ENCODE measurements around the gene PCAT7. TPM values are rescaled to one million over a fixed set of nuclear protein-coding genes. Genes with fewer than 3 reads are reported as not detected.

PCAT7 gene
- total and polyA plus RNA-seq, 8 donors, result 0.18 to 1.8 (median 0.62) TPM; not detected in 1

- intact Hi-C loops (cut with DNase I; ENCODE audit: low total_unique reads), result no loop called here
- no peaks in the 10 kb centered on the region for H3K36me3 ChIP-seq
- peaks cover 0 to 12% (median 0%) of the 10 kb centered on the region in 4 donors for H3K4me1 ChIP-seq
- 59 to 83% (median 70%) methylated on average over 18 to 29 of the region's 29 CpGs for WGBS, 5 donors
- peak overlapping the region; percentile 33 to 50 (median 40) for H3K4me3 ChIP-seq
- DNase-seq, result peak; percentile 18 to 76
- TF ChIP-seq POLR2AphosphoS5 (IDR thresholded peaks at IDR 0.05) (peak in 2 of 3 donors; percentile 61 to 77), CTCF (IDR thresholded peaks at IDR 0.05) (peak in 3 of 7 experiments; percentile 26 to 61 (median 53)), POLR2A (IDR thresholded peaks at IDR 0.05) (no peak)
- H3K27ac ChIP-seq, result peak overlapping the region; percentile 83 to 97 (median 85)
- H3K27me3 ChIP-seq, result peaks cover 0 to 9% (median 0%) of the 10 kb centered on the region in 3 donors
- H3K9me3 ChIP-seq, result no peaks in the 10 kb centered on the region
Measured at GRCh38 chr9:94553029-94553938, 1.6 kb upstream of the PCAT7 start.

- Histone ChIP-seq H3K27ac (peak overlapping the region; percentile 83 to 97 (median 85)), H3K36me3 (peaks cover 0 to 3% (median 0%) of the 10 kb centered on the region in 4 donors), H3K4me1 (peaks cover 0 to 12% (median 0%) of the 10 kb centered on the region in 4 donors), H3K4me3 (peak overlapping the region; percentile 33 to 50 (median 40)), H3K27me3 (peaks cover 0 to 9% (median 0%) of the 10 kb centered on the region in 3 donors), H3K9me3 (no peaks in the 10 kb centered on the region)
- intact Hi-C loops (cut with DNase I; ENCODE audit: low total_unique reads), result no loop called here
- DNase-seq, result no peak
- no peak for TF ChIP-seq POLR2A (IDR thresholded peaks at IDR 0.05)
- no peak for TF ChIP-seq EP300 (IDR thresholded peaks at IDR 0.05)
- TF ChIP-seq POLR2AphosphoS5 (IDR thresholded peaks at IDR 0.05), result no peak
- no peak for TF ChIP-seq CTCF (IDR thresholded peaks at IDR 0.05)
- WGBS, 5 donors, result 31 to 74% (median 49%) methylated on average over 13 to 16 of the region's 16 CpGs
Measured at GRCh38 chr9:94554078-94554438, 825 bp upstream of the PCAT7 start.

- 83 to 96% (median 84%) methylated on average over 4 of the region's 4 CpGs for WGBS, 5 donors
- TF ChIP-seq CTCF (IDR thresholded peaks at IDR 0.05) (no peak), POLR2AphosphoS5 (IDR thresholded peaks at IDR 0.05) (no peak), EP300 (IDR thresholded peaks at IDR 0.05) (no peak), POLR2A (IDR thresholded peaks at IDR 0.05) (no peak)
- intact Hi-C loops (cut with DNase I; ENCODE audit: low total_unique reads), result no loop called here
- peaks cover 0 to 4% (median 0%) of the 10 kb centered on the region in 4 donors for H3K36me3 ChIP-seq
- DNase-seq, result no peak
- H3K27ac ChIP-seq, result no peak overlapping the region
- peaks cover 0 to 12% (median 0%) of the 10 kb centered on the region in 4 donors for H3K4me1 ChIP-seq
- H3K4me3 ChIP-seq, result no peak overlapping the region
- H3K9me3 ChIP-seq, result no peaks in the 10 kb centered on the region
- H3K27me3 ChIP-seq, result peaks cover 0 to 9% (median 0%) of the 10 kb centered on the region in 3 donors
Measured at GRCh38 chr9:94557376-94557775, 2.5 kb downstream of the PCAT7 start.

DNA sequence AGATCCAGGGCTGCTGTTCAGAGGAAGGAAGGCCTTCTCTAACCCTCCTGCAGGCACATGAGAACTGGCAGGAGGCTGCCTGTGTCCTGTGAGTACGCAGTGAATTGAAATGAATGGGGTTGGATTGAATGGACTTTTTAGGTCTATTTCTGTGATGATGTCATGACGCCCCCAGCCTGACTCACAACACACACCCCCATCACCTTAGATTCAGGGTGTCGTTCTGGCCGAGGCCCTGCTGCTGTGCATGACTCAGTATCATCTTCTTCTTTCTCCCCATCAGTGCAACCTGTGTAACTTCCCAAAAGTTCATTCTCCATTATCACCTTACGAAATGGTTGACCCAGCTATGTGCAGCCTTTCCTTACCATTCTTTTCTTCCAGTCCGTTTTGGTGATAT is 5.4 kb downstream of the PCAT7 start:
- WGBS, 5 donors, result 89 to 96% (median 91%) methylated on average over 6 of the region's 6 CpGs
- no peak for TF ChIP-seq CTCF (IDR thresholded peaks at IDR 0.05)
- TF ChIP-seq POLR2AphosphoS5 (IDR thresholded peaks at IDR 0.05), result no peak
- TF ChIP-seq EP300 (IDR thresholded peaks at IDR 0.05), result no peak
- no peak for TF ChIP-seq POLR2A (IDR thresholded peaks at IDR 0.05)
- Histone ChIP-seq H3K27me3 (no peaks in the 10 kb centered on the region), H3K4me3 (no peak overlapping the region), H3K4me1 (no peaks in the 10 kb centered on the region), H3K36me3 (peaks cover 0 to 4% (median 0%) of the 10 kb centered on the region in 4 donors), H3K9me3 (no peaks in the 10 kb centered on the region), H3K27ac (no peak overlapping the region)
- intact Hi-C loops (cut with DNase I; ENCODE audit: low total_unique reads), result no loop called here
- DNase-seq, result no peak

Measured in stomach (tissue), 9 donors.